HG02798 (cell line): ENCODE results near the gene CHST2.
"Not testable (repeated sequence)": the region's sequence is repeated elsewhere in the genome, so short reads cannot be mapped to it uniquely, and the experiment has no call there.

Experiments
- ATAC-seq: cut with Tn5 transposase; IDR thresholded peaks from one replicate; pipeline ENCODE4 v1.9.1; 2021; ENCODE audit warnings: mild to moderate bottlenecking; ENCODE audit not compliant: unreplicated experiment, poor library complexity

The CHST2 gene

GRCh38 chr3:143119009-143119914 is at the start of gene CHST2:
Gene CHST2, plus strand, starts transcription at chr3:143119771. Its CDS starts 1,046 bp downstream, at chr3:143120817.
- ATAC-seq: peak; percentile 82

GRCh38 chr3:143070977-143071551 is 48.5 kb upstream of the CHST2 start:
- no peak for ATAC-seq

- no peak for ATAC-seq
Observed at GRCh38 chr3:143071776-143072175, 47.8 kb upstream of the CHST2 start.

- not testable (repeated sequence) for ATAC-seq
Observed at GRCh38 chr3:143072298-143073020, 47.1 kb upstream of the CHST2 start.

GRCh38 chr3:143073541-143073940 is 46.0 kb upstream of the CHST2 start:
- ATAC-seq: not testable (repeated sequence)

GRCh38 chr3:143073983-143074382 is 45.6 kb upstream of the CHST2 start:
- ATAC-seq: not testable (repeated sequence)

GRCh38 chr3:143078883-143079282 is 40.7 kb upstream of the CHST2 start:
- no peak for ATAC-seq

- ATAC-seq: no peak
Observed at GRCh38 chr3:143080196-143080595, 39.4 kb upstream of the CHST2 start.

GRCh38 chr3:143081365-143081764 is 38.2 kb upstream of the CHST2 start:
- no peak for ATAC-seq

- ATAC-seq: peak; percentile 81
Observed at GRCh38 chr3:143081844-143082778, 37.5 kb upstream of the CHST2 start.

GRCh38 chr3:143083781-143084180 is 35.8 kb upstream of the CHST2 start:
- ATAC-seq: no peak

GRCh38 chr3:143084856-143085731 is 34.5 kb upstream of the CHST2 start:
- ATAC-seq: peak; percentile 51

GRCh38 chr3:143088835-143089234 is 30.7 kb upstream of the CHST2 start:
- ATAC-seq: no peak

- ATAC-seq: no peak
Observed at GRCh38 chr3:143089965-143090364, 29.6 kb upstream of the CHST2 start.

- no peak for ATAC-seq
Observed at GRCh38 chr3:143090486-143090885, 29.1 kb upstream of the CHST2 start.

- ATAC-seq: no peak
Observed at GRCh38 chr3:143090976-143091837, 28.4 kb upstream of the CHST2 start.

- ATAC-seq: no peak
Observed at GRCh38 chr3:143092191-143092590, 27.4 kb upstream of the CHST2 start.

GRCh38 chr3:143095813-143096212 is 23.8 kb upstream of the CHST2 start:
- ATAC-seq: no peak
